Vagina (tissue), 2 donors: Measurements from ENCODE around the gene ADCK2.

Source experiments
- POLR2A ChIP-seq, 2 donors: fragments of 450-650 bp; IDR thresholded peaks; one replicate each; pipeline ENCODE4 v1.6.1; 2017; ENCODE audit warnings: antibody characterized with exemption in 2 of 2, mild to moderate bottlenecking in 2 of 2, moderate library complexity in 2 of 2
- POLR2AphosphoS5 ChIP-seq, 2 donors: sonication (generic); formaldehyde crosslinking; IDR thresholded peaks; one replicate each; pipeline ENCODE4 v1.9.0; 2017; ENCODE audit warnings: antibody characterized with exemption in 2 of 2, mild to moderate bottlenecking in 2 of 2, low read depth in 1 of 2; ENCODE audit not compliant: insufficient read depth in 1 of 2
- TF ChIP-seq, protein P1 (sequence below), 3 experiments: fragments of 450-650 bp in 2 of 3; fragments of 200-600 bp in 1 of 3; sonication (generic) in 1 of 3; IDR thresholded peaks; one replicate each; pipeline ENCODE4 v1.5.1; 2017 to 2019; ENCODE audit warnings: antibody characterized with exemption in 3 of 3, mild to moderate bottlenecking in 2 of 3, moderate library complexity in 2 of 3

GRCh38 chr7:140669352-140669751 lies 3.4 kb upstream of the ADCK2 start:
- TF ChIP-seq, protein P1, sequence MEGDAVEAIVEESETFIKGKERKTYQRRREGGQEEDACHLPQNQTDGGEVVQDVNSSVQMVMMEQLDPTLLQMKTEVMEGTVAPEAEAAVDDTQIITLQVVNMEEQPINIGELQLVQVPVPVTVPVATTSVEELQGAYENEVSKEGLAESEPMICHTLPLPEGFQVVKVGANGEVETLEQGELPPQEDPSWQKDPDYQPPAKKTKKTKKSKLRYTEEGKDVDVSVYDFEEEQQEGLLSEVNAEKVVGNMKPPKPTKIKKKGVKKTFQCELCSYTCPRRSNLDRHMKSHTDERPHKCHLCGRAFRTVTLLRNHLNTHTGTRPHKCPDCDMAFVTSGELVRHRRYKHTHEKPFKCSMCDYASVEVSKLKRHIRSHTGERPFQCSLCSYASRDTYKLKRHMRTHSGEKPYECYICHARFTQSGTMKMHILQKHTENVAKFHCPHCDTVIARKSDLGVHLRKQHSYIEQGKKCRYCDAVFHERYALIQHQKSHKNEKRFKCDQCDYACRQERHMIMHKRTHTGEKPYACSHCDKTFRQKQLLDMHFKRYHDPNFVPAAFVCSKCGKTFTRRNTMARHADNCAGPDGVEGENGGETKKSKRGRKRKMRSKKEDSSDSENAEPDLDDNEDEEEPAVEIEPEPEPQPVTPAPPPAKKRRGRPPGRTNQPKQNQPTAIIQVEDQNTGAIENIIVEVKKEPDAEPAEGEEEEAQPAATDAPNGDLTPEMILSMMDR (IDR thresholded peaks at IDR 0.05), result no peak
- no peak for TF ChIP-seq POLR2AphosphoS5 (IDR thresholded peaks at IDR 0.05; ENCODE audit: insufficient read depth in 1 of 2, low read depth in 1 of 2)
- no peak for TF ChIP-seq POLR2A (IDR thresholded peaks at IDR 0.05)
